Lung (tissue), 12 donors: ENCODE measurements around the gene KCNA3. TPM values are rescaled to one million over a fixed set of nuclear protein-coding genes. Genes with fewer than 3 reads are reported as not detected.

ENCODE experiments used
- ATAC-seq: fragments of 200-7000 bp; cut with Tn5 transposase; one replicate; pipeline ENCODE4 v1.9.1; 2020; ENCODE audit warnings: moderate number of reproducible peaks; ENCODE audit not compliant: insufficient read depth, low FRiP score
- DNase-seq, 3 donors: peaks; one replicate each; pipeline ENCODE4 v3.0.0-alpha.2; 2013 to 2017
- H3K27ac ChIP-seq, 2 donors: one replicate each; pipeline ENCODE4 v1.5.1; 2013; ENCODE audit warnings: mild to moderate bottlenecking in 2 of 2, moderate library complexity in 2 of 2, control low read depth in 1 of 2, inconsistent platforms in 1 of 2, low read depth in 1 of 2, low read length in 1 of 2
- H3K27me3 ChIP-seq, 3 donors: one replicate each; pipeline ENCODE4 v1.5.1; 2013; ENCODE audit warnings: low read length in 2 of 3; ENCODE audit not compliant: control insufficient read depth in 3 of 3, insufficient read depth in 3 of 3
- H3K36me3 ChIP-seq, 4 donors: one replicate each; pipeline ENCODE4 v1.5.1; 2013; ENCODE audit warnings: low read length in 4 of 4, mild to moderate bottlenecking in 1 of 4, moderate library complexity in 1 of 4; ENCODE audit not compliant: control insufficient read depth in 4 of 4, insufficient read depth in 4 of 4
- H3K4me1 ChIP-seq, 5 donors: one replicate each; pipeline ENCODE4 v1.5.1; 2013; ENCODE audit warnings: low read length in 5 of 5, mild to moderate bottlenecking in 2 of 5, moderate library complexity in 1 of 5; ENCODE audit not compliant: control insufficient read depth in 5 of 5, insufficient read depth in 5 of 5
- H3K4me3 ChIP-seq: one replicate; pipeline ENCODE4 v1.5.1; 2013; ENCODE audit warnings: mild to moderate bottlenecking, control low read depth, moderate library complexity
- H3K9ac ChIP-seq, 2 donors: one replicate each; pipeline ENCODE4 v1.5.1; 2013; ENCODE audit warnings: low read length in 2 of 2, control low read depth in 1 of 2; ENCODE audit not compliant: insufficient read depth in 1 of 2
- H3K9me3 ChIP-seq, 4 donors: one replicate each; pipeline ENCODE4 v1.5.1; 2013; ENCODE audit warnings: low read length in 3 of 4, mild to moderate bottlenecking in 1 of 4, moderate library complexity in 1 of 4; ENCODE audit not compliant: control insufficient read depth in 4 of 4, insufficient read depth in 3 of 4
- WGBS, 2 donors: extraction: QIAGEN DNeasy Blood & Tissue Kit; methylation state at CpG; one replicate each; pipeline ENCODE4 v1.1.7; 2013; 5-methylcytosine and 5-hydroxymethylcytosine counted together
- polyA plus RNA-seq, 2 donors: library from polyadenylated mRNA; stranded (reverse); fragments of 200-250 nt; gene quantifications; one replicate each; pipeline ENCODE4 v1.2.1, GENCODE V29; 2013
- total RNA-seq, 2 donors: library from RNA; depleted of rRNA in 1 of 2; stranded (reverse); fragments of >200 nt in 1 of 2; gene quantifications; one replicate each; pipeline ENCODE4 v1.2.1, GENCODE V29; 2014 to 2021
- TF ChIP-seq, protein P1 (sequence below): IDR thresholded peaks from 2 replicates; pipeline ENCODE4 v1.5.1; 2012; ENCODE audit warnings: mild to moderate bottlenecking; ENCODE audit errors: control extremely low read depth, extremely low read depth
- donor health status: control.
- donor health status: control.
- donor health status: Bipolar disorder and iron deficiency.
- donor health status: healthy.
- donor health status: DM: yes; HTN: yes; CAD: no.

The KCNA3 gene
- total and polyA plus RNA-seq, 4 donors, result 0.75 to 10.2 (median 3.9) TPM

DNA sequence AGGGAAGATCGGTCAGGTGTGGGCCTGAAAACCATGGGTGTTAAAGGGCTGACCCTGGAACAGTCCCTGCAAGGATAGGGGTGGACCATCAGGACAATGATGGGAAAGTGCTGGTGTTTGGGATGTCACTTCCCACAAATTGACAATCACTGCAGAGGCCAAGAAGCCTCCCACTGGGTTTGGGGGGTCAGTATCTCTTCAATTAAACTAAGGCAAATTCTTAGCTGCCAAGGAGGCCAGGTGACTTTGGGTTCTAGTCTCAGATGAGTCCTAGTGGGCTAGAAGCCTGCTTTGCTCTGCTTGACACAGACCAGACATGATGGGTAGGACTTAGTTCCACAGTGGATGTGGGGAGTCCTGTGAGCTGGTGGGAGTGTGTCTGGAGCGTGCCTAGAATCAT lies 39.3 kb downstream of the KCNA3 start:
- no peaks in the 10 kb centered on the region for H3K36me3 ChIP-seq
- no peak overlapping the region for H3K4me3 ChIP-seq
- TF ChIP-seq, protein P1, sequence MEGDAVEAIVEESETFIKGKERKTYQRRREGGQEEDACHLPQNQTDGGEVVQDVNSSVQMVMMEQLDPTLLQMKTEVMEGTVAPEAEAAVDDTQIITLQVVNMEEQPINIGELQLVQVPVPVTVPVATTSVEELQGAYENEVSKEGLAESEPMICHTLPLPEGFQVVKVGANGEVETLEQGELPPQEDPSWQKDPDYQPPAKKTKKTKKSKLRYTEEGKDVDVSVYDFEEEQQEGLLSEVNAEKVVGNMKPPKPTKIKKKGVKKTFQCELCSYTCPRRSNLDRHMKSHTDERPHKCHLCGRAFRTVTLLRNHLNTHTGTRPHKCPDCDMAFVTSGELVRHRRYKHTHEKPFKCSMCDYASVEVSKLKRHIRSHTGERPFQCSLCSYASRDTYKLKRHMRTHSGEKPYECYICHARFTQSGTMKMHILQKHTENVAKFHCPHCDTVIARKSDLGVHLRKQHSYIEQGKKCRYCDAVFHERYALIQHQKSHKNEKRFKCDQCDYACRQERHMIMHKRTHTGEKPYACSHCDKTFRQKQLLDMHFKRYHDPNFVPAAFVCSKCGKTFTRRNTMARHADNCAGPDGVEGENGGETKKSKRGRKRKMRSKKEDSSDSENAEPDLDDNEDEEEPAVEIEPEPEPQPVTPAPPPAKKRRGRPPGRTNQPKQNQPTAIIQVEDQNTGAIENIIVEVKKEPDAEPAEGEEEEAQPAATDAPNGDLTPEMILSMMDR, result no peak
- no peak overlapping the region for H3K9ac ChIP-seq
- H3K9me3 ChIP-seq, result no peaks in the 10 kb centered on the region
- no peak for DNase-seq
- ATAC-seq, result no peak
- H3K27me3 ChIP-seq, result peaks cover 0 to 18% (median 1%) of the 10 kb centered on the region in 3 donors
- 82 to 93% methylated on average over 2 of the region's 2 CpGs for WGBS, 2 donors
- peaks cover 0 to 29% (median 7%) of the 10 kb centered on the region in 5 donors for H3K4me1 ChIP-seq
- no peak overlapping the region for H3K27ac ChIP-seq

DNA sequence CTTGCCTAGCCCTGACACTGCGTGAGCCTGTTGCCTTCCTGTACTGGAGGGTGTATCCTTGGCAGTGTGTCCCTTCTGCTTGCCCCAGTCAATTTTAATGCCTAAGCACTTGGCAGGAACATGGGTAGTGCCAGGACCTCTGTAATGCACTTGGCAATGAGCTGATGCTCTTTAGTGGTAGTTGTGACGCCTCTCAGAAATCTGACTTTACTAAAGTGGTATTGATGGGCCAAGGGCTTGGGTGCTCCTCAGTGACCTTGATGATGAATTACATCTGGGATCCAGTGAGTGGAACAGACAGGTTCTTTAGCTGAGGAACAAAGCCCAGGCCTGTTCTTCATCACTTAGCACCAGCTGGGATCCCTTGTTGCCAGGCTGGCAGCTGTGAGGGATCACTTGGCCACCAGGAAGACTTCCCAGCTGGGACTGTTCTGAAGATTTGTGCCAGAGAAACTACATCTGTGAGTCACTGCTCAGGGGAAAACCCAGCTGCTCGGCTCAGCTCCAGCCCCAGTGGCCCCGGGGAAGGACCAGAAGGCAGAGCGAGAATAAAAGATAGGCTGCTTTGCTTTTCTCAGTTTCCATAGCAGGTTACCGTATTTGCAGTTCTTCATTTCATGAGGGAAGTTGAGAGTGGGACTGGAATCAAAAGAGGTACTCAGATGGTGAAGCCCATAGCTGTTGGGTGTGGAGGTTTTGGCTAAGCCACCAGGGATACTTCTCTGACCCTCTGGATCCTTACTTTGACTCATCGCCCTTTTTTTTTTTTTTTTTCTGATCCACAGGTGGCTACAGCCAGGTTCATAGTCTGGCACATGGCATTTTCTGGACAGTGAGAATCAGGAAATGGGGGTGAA lies 40.1 kb downstream of the KCNA3 start:
- Histone ChIP-seq H3K27ac (no peak overlapping the region), H3K36me3 (no peaks in the 10 kb centered on the region)
- 40 to 76% methylated on average over 7 of the region's 7 CpGs for WGBS, 2 donors

DNA sequence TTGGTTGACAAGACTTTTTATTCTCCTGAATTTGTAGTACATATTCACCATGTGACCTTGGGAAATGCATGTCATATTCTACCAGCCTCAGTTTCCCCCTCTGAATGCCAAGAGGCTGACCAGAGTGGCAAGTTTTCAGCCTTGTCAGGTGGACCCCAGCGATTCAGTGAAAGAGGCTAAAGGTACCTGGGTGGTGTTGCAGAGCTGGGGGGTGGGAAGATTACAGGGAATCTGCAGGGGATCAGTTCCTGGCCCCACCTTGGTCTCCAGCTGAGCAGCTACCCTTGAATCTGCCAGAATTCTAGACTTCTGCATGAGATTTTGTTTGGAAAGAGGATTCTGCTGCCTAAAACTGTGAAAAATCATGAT lies 40.7 kb downstream of the KCNA3 start:
- Histone ChIP-seq H3K27ac (no peak overlapping the region), H3K27me3 (peaks cover 0 to 6% (median 4%) of the 10 kb centered on the region in 3 donors), H3K9me3 (no peaks in the 10 kb centered on the region), H3K4me3 (no peak overlapping the region), H3K4me1 (peaks cover 0 to 29% (median 7%) of the 10 kb centered on the region in 5 donors), H3K9ac (no peak overlapping the region), H3K36me3 (no peaks in the 10 kb centered on the region)
- DNase-seq (no peak), ATAC-seq (no peak)
- TF ChIP-seq, protein P1, result no peak
- 88 to 89% methylated on average over 1 of the region's 1 CpG for WGBS, 2 donors

More for the DNA sequence above, 40.1 kb downstream of the KCNA3 start:
- Histone ChIP-seq H3K9me3 (no peaks in the 10 kb centered on the region), H3K4me1 (peaks cover 0 to 29% (median 7%) of the 10 kb centered on the region in 5 donors), H3K27me3 (peaks cover 0 to 12% (median 0%) of the 10 kb centered on the region in 3 donors), H3K4me3 (no peak overlapping the region), H3K9ac (no peak overlapping the region)
- TF ChIP-seq, protein P1, result no peak
- DNase-seq (peak; percentile 93 to 99 (median 97)), ATAC-seq (peak; percentile 77)
